HG02678 (cell line): Measurements from ENCODE around the gene MRAS.

Source experiments
- ATAC-seq: cut with Tn5 transposase; IDR thresholded peaks from one replicate; pipeline ENCODE4 v1.9.1; 2021; ENCODE audit warnings: mild to moderate bottlenecking, moderate library complexity; ENCODE audit not compliant: unreplicated experiment

Gene MRAS

GRCh38 chr3:138338811-138339210 lies 9.6 kb upstream of the MRAS start:
- ATAC-seq, result no peak

DNA sequence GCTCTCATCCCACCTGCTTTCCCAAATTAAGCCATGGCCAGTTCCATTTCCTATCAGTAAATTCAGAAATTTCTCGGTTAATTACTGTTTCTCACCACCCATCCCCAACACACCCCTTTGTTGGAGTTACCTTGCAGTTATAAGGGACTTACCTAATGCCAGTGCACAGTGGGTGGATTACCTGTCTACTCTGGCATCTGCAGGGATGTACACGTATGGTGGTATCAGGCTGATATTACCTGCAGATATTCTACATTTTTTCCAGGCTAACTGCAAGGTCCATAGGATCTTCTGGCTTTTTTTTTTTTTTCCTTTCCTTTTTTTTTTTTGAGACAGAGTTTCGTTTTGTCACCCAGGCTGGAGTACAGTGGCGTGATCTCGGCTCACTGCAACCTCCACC lies 7.9 kb upstream of the MRAS start:
- no peak for ATAC-seq

DNA sequence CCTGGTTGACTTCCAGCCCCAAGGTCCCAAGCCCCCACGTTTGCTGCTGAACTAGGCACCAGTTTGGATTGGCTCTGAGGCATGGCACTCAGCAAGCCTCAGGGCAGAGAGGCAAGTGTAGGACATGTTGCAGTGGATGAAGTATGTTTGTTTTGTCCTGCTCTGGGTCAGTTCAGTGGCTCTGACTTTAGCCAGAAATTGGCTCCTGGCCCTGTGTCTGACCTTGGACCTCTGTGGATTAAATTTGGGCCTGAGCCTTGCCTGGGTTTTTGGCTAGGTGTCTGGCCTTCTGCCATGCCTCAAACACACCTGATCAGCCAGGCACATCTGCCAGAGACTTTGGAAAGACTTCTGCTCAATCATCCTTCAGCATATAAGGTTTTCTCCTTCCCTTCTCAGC lies 3.6 kb upstream of the MRAS start:
- ATAC-seq, result no peak

DNA sequence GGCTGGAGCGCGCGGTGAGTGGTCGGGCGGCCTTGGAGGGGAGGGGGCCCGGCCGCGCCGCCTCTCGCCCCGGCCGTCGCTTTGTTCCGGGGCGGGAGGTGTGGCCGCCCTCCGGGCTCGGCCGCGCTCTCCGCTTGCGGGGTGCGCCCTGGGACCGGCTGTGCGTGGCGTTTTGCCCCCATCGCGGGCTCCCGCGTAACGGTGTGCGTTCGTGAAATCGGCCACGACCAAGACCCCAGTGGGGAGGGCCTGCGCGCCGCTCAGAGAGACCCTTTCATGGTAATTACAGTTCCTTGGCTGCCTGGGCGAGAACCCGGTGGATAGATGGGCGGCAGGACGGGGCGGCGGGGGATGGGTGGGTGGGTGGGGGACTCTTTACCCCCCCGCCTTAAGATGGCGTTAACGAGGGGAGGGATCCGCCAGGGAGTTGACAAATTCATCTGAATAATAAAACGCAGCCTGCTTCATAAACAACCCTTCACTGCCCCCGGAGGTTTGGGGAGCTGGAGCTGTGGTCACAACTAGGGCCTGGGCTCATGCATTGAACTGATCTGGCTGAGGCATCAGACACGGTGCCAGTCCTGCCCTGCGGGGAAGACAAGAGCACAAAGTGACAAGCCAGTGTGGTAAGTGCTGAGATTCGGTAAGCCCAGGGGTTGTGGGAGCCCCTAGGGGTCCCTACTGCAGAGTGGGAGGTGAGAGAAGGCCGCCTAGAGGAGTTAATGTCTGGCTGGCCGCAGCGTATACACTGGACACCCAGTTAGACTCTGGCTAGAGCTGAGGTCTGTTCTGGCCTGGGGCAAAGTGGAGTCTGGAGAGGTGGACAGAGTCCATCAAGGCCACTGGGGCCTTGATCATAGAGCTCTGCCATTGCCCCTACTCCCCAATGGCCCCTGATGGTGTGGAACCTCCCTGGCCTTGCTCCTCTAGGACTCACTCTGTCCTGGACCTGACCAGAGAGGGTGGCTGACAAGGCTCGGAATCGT lies 668 bp downstream of the MRAS start:
- ATAC-seq, result no peak

DNA sequence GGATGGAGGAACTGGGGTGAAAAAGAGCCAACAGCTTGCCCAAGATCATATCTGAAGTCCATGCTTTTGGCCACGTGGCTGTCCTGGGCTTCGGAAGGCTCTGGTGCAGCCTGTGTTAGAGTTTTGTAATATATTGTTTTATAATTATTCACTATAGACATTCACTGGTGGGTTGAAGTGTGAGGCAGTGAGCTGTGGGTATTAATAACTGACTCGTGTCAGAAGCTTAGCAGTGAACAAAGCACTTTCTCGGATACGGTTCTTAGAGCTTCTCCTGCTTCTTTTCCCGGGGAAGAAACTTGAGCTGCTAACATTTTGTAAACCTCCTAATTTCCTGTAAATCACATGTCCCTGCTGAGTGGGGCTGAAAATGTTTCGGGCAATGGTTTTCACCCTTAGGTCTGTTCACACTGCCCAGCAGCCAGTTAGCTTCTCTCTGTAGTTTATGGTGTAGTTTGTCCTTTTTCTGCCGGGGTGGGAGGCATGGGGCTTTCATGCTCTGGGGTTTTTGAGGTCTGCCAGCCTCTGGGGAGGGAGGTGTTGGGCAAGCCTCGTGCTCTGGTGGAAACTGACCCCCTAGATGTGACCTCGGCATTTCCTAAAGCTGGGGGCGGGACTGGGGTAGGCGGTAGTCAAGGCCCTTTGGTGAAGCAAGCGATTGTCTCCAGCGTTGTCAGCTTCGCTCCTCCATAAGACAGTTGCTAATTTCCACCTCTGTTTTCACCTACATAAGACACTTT lies 1.7 kb downstream of the MRAS start:
- no peak for ATAC-seq

GRCh38 chr3:138351151-138351550 lies 2.8 kb downstream of the MRAS start:
- no peak for ATAC-seq

DNA sequence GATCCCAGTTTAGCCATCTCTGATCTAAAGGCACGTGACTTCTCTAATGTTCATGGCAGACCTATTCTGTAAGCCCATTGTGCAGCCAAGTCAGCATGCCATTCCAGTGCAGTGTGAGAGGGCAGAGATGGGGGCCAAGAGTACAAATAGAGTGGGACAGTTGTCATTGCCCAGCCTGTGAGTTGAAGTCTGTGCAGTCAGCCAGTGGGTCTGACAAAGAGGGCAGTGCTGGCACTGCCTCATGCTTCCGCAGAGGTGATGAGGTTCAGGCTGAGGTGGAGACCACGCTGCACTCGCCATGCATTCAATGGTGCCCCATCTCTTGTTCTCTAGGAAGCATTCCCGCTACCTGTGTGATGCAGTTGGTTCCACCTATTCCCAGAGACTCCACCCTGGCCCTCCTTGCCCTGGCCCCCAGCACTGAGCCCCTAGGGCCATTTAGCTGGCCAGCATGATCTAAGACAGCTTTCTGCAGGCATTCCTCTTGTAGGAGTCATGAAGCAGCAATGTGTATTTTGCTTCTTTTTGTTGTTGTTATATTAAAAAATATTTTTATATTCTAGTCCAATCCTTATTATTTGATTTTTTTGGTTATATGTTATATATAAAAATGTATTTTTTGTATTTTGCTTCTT lies 3.7 kb downstream of the MRAS start:
- ATAC-seq, result no peak

DNA sequence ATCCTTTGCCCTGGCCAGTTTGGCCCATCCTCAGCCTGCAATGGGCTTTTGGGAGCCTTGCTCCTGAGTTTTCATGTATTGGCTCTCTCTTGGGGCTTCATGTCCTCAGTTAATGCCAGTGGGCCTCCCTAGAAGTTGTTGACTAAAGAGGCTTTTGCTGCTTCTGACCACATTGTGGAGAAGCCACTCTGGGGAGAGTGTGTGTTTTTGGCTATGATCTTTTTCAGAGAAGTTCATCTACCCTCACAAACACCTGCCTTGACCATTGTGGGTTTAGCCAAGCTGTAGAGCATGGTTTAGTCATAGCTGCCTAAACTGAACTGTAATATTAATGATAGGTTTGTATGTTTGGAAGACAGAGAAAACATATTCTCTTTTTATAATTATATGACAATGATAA lies 6.0 kb downstream of the MRAS start:
- no peak for ATAC-seq

- ATAC-seq, result no peak
These were observed 6.7 kb downstream of the MRAS start for GRCh38 chr3:138355071-138355470.

- no peak for ATAC-seq
These were observed 8.5 kb downstream of the MRAS start for GRCh38 chr3:138356730-138357405.

- ATAC-seq, result no peak
These were observed 11.0 kb downstream of the MRAS start for GRCh38 chr3:138359148-138359918.

GRCh38 chr3:138359919-138360868 lies 11.8 kb downstream of the MRAS start:
- no peak for ATAC-seq

DNA sequence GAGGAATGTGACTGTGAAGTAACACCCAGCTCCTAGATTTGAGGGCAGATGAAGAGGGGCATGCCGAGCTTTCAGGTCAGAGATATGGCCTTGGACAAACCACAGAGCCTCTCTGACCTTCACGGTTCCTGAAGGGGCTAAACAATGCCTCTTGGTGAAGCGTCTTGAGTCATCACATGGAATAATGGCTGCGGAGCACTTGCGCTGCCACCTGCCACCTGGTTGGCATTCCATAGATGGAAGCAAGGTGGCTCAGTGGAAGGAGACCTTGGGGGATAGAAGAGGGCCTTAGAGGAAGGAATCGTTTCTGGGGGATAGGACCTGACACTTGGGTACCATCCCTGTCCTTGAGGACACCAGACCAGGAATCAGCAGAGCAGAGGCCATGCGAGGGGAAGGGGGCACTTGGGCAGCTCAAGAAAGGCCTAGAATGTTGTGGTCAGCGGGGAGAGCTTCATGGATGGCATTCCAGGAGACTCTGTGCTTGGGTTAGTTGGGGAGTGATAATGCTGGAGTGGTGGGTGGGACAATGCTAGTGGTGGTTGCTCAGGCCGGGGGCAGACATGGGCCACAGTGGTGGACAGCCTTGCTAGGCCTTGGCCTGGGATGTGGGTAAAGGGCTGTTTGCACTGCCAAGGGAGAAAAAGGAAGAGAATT lies 12.6 kb downstream of the MRAS start:
- ATAC-seq, result no peak

DNA sequence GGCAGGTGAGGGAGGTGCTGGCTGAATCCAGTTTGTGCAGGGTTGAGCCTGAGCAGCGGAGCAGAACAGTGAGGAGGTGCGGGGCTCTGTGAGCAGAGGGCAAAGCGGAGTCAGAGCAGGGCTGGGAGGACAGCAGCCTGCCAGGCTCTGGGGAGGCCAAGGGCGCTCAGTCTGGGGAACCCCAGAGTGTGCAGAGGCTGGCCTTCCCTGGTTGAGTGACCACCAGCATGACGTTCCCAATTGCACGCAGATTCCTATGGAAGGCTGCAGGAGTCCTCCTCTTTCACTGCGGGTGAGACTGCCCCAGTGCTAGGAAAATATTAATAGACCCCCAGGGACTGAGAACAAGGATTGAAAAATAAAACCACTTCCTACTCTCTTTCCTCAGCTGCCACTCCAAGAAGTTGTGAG lies 13.2 kb downstream of the MRAS start:
- ATAC-seq, result no peak

DNA sequence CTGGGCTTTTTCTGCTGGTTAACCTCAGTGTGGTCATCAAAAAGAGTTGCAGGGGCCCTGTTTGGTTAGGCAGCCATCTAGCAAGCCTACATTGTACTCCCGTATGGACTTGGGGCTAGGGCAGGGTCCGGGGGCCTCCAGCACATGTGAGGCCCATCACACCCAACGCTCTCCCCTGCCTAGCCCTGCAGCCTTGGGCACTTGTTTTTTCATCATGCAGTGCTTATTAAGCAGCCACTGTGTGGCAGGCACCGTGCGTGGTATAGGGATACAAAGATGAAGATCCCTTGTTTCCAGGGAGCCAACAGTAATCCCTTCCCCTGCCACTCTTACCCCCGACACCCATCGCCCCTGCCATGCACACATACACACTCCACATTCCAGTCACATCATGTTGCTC lies 14.2 kb downstream of the MRAS start:
- no peak for ATAC-seq

DNA sequence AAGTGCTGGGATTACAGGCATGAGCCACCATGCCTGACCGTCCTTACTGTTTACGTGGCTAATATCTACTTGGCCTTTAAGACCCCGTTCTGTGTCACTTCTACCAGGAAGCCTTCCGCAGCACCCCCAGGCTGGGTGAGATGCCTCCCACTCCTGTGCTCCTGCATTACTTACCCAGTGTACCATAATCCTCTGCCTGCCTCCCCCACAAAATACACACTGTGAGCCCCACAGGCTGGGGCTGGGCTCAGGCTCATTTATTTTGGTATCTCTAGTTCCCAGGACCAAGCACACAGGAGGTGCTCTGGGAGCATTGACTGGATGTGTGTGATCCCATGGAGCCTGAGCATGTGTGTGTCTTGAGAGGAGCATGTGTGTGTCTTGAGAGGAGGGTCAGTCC lies 14.9 kb downstream of the MRAS start:
- no peak for ATAC-seq

DNA sequence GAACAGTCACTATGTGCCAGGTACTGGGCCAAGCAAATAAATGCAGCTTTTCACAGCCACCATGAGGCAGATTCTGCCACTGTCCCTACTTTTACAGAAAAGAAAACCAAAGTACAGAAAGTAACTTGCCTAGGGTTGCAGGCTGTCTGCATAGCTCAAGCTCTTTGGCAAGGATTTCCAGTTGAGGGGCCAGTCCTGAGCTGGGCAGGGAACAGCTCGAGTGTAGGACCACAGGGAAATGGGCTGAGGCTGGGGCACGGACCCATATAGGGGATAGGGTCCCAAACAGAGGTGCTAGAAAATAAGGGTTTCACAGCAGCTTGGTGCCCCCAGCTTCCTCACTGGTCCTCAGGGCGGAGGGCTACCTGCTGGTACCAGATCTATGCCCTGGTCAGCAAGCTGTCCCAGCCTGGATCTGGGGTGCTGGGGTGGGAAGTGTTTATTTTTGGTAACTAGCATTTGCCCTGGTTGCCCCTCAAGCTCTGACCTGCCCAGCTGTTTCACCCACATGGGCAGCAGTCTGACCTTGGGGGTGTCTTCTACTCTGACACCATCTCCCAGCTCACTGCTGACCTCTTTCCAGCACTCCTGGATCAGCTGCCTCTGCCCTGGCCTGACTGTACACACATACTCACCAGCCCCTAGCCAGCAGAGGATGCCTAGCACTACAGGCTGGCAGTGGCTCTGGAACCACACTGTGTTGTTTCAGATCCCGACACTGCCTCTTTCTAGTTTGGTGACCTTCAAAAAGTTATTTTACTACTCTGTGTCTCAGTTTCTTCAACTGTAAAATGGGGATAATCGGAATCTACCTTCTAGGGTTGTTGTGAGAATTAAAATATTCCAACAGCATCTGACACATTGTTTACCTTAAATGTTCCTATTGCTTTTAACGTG lies 16.2 kb downstream of the MRAS start:
- no peak for ATAC-seq

DNA sequence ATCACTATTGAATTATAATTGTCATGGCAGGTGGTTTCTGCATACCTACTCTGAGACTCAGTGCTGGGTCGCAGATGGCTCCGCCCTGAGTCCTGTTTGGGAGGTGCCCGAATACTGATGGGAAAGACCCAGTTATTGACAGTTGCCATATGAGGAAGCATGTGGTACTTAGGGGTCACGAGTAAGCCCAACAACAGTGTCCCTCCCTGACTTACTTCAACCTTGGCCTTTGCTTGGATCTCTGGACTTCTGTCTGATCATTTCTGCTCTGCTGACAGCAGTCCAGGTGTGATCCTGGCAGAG lies 16.8 kb downstream of the MRAS start:
- ATAC-seq, result no peak
